Trophoblast cell (in vitro differentiated cells and primary cell): ENCODE measurements around the gene MPP4.

Experiments used
- DNase-seq, 2 donors: peaks; one replicate each; pipeline ENCODE4 v3.0.0-alpha.2; 2016
- H2AFZ ChIP-seq: 2 replicates; pipeline ENCODE4 v1.6.1; 2013; ENCODE audit warnings: low read length, moderate library complexity, mild to moderate bottlenecking; ENCODE audit not compliant: insufficient read depth, poor library complexity
- H2AK5ac ChIP-seq: 2 replicates; pipeline ENCODE4 v1.6.1; 2013; ENCODE audit warnings: mild to moderate bottlenecking, low read length
- H2BK120ac ChIP-seq: 2 replicates; pipeline ENCODE4 v1.6.1; 2013; ENCODE audit warnings: low read length, mild to moderate bottlenecking, moderate library complexity; ENCODE audit not compliant: insufficient read depth, poor library complexity
- H2BK12ac ChIP-seq: 2 replicates; pipeline ENCODE4 v1.6.1; 2013; ENCODE audit warnings: mild to moderate bottlenecking, low read length, moderate library complexity
- H2BK5ac ChIP-seq: 2 replicates; pipeline ENCODE4 v1.6.1; 2013; ENCODE audit warnings: low read length, low read depth, moderate library complexity, mild to moderate bottlenecking; ENCODE audit not compliant: poor library complexity
- H3K14ac ChIP-seq: 2 replicates; pipeline ENCODE4 v1.6.1; 2013; ENCODE audit warnings: mild to moderate bottlenecking, low read length
- H3K18ac ChIP-seq: 2 replicates; pipeline ENCODE4 v1.6.1; 2013; ENCODE audit warnings: mild to moderate bottlenecking, low read length
- H3K23ac ChIP-seq: 2 replicates; pipeline ENCODE4 v1.6.1; 2013; ENCODE audit warnings: low read length
- H3K27ac ChIP-seq: 2 replicates; pipeline ENCODE4 v1.5.1; 2013; ENCODE audit warnings: low read depth, mild to moderate bottlenecking, inconsistent platforms, low read length, moderate library complexity
- H3K27me3 ChIP-seq: 2 replicates; pipeline ENCODE4 v1.6.1; 2013; ENCODE audit warnings: inconsistent platforms, mild to moderate bottlenecking, low read length, moderate library complexity; ENCODE audit not compliant: insufficient read depth
- H3K36me3 ChIP-seq, 2 experiments: 1 replicate in 1 of 2; 2 replicates in 1 of 2; pipeline ENCODE4 v1.6.1; 2013; ENCODE audit warnings: low read length in 2 of 2, mild to moderate bottlenecking in 2 of 2, moderate library complexity in 1 of 2; ENCODE audit not compliant: insufficient read depth in 2 of 2, control insufficient read depth in 1 of 2
- H3K4ac ChIP-seq: 2 replicates; pipeline ENCODE4 v1.6.1; 2013; ENCODE audit warnings: low read depth, mild to moderate bottlenecking, low read length, moderate library complexity
- H3K4me1 ChIP-seq, 2 experiments: 1 replicate in 1 of 2; 2 replicates in 1 of 2; pipeline ENCODE4 v1.6.1; 2013; ENCODE audit warnings: low read length in 2 of 2, mild to moderate bottlenecking in 2 of 2, moderate library complexity in 1 of 2; ENCODE audit not compliant: insufficient read depth in 2 of 2, control insufficient read depth in 1 of 2
- H3K4me2 ChIP-seq: 2 replicates; pipeline ENCODE4 v1.6.1; 2013; ENCODE audit warnings: inconsistent platforms, mild to moderate bottlenecking, low read length, moderate library complexity
- H3K4me3 ChIP-seq: 2 replicates; pipeline ENCODE4 v1.5.1; 2013; ENCODE audit warnings: mild to moderate bottlenecking, low read depth, low read length, inconsistent platforms
- H3K79me1 ChIP-seq: one replicate; pipeline ENCODE4 v1.6.1; 2013; ENCODE audit warnings: low read length
- H3K79me2 ChIP-seq: 2 replicates; pipeline ENCODE4 v1.6.1; 2013; ENCODE audit warnings: low read length, mild to moderate bottlenecking; ENCODE audit not compliant: control insufficient read depth, insufficient read depth, poor library complexity
- H3K9ac ChIP-seq: 2 replicates; pipeline ENCODE4 v1.6.1; 2013; ENCODE audit warnings: mild to moderate bottlenecking, low read length
- H3K9me3 ChIP-seq: 2 replicates; pipeline ENCODE4 v1.6.1; 2013; ENCODE audit warnings: low read depth, mild to moderate bottlenecking, control low read depth, inconsistent platforms, low read length; ENCODE audit not compliant: insufficient read depth
- H4K12ac ChIP-seq: 2 replicates; pipeline ENCODE4 v1.6.1; 2013; ENCODE audit warnings: low read depth, mild to moderate bottlenecking, low read length, moderate library complexity
- H4K8ac ChIP-seq: 2 replicates; pipeline ENCODE4 v1.6.1; 2013; ENCODE audit warnings: low read depth, mild to moderate bottlenecking, low read length, moderate library complexity
- H4K91ac ChIP-seq: one replicate; pipeline ENCODE4 v1.6.1; 2013; ENCODE audit warnings: low read depth, mild to moderate bottlenecking, low read length, moderate library complexity
- WGBS: extraction: QIAGEN DNeasy Blood & Tissue Kit; methylation state at CpG from one replicate; pipeline ENCODE4 v1.1.7; 2013; ENCODE audit warnings: missing lambda C conversion rate; ENCODE audit not compliant: insufficient read length, insufficient coverage; ENCODE audit errors: extremely low coverage; 5-methylcytosine and 5-hydroxymethylcytosine counted together

The MPP4 gene

DNA sequence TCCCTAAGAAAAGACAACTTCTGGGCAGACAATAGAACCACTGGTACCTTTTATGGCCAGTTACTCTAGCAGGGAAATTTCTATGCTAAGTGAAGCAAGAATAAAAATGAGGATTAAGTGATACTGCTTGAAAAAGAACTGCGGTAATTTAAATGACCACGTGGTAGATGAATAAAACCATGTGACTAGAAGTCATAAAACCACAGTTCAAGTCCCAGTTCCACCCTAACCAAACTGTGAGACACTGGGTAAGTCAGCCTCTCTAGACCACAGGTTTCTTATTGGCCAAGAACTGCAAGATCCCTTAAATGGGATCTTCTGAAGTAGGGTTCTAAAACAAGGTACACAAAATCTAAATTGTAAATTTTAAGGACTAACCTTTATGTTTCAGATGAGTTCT lies 67.9 kb downstream of the MPP4 start:
- Histone ChIP-seq H3K23ac (no peak overlapping the region), H3K4me3 (no peak overlapping the region)
- WGBS, result no CpG with 5 or more reads among the region's 2 CpGs

GRCh38 chr2:201628545-201628944 lies 69.9 kb downstream of the MPP4 start:
- Histone ChIP-seq H3K36me3 (peaks cover 3 to 12% of the 10 kb centered on the region in 2 experiments), H2AK5ac (no peak overlapping the region), H4K91ac (no peak overlapping the region), H3K4ac (no peak overlapping the region), H3K23ac (no peak overlapping the region), H4K12ac (no peak overlapping the region), H4K8ac (no peak overlapping the region), H3K18ac (no peak overlapping the region), H3K27ac (no peak overlapping the region), H2BK5ac (no peak overlapping the region), H3K9me3 (no peaks in the 10 kb centered on the region), H3K14ac (no peak overlapping the region), H2AFZ (no peak overlapping the region), H2BK12ac (no peak overlapping the region), H2BK120ac (no peak overlapping the region), H3K4me1 (no peaks in the 10 kb centered on the region), H3K79me1 (no peaks in the 10 kb centered on the region), H3K27me3 (no peaks in the 10 kb centered on the region), H3K79me2 (no peaks in the 10 kb centered on the region), H3K4me2 (no peak overlapping the region), H3K9ac (no peak overlapping the region), H3K4me3 (no peak overlapping the region)
- no peak for DNase-seq
- WGBS, result no CpG with 5 or more reads among the region's 2 CpGs

More for the DNA sequence above, 67.9 kb downstream of the MPP4 start:
- no peak overlapping the region for H3K18ac ChIP-seq
- H2BK12ac ChIP-seq, result no peak overlapping the region
- H3K27ac ChIP-seq, result no peak overlapping the region
- DNase-seq, result no peak
- H2BK5ac ChIP-seq, result no peak overlapping the region
- no peak overlapping the region for H3K4me2 ChIP-seq
- no peaks in the 10 kb centered on the region for H3K79me1 ChIP-seq
- no peaks in the 10 kb centered on the region for H3K27me3 ChIP-seq
- peaks cover 7 to 20% of the 10 kb centered on the region in 2 experiments for H3K36me3 ChIP-seq
- H2AK5ac ChIP-seq, result no peak overlapping the region
- no peak overlapping the region for H4K12ac ChIP-seq
- H3K4ac ChIP-seq, result no peak overlapping the region
- H2BK120ac ChIP-seq, result no peak overlapping the region
- no peak overlapping the region for H4K91ac ChIP-seq
- no peak overlapping the region for H3K14ac ChIP-seq
- no peaks in the 10 kb centered on the region for H3K4me1 ChIP-seq
- H3K9ac ChIP-seq, result no peak overlapping the region
- H3K79me2 ChIP-seq, result no peaks in the 10 kb centered on the region
- H3K9me3 ChIP-seq, result no peaks in the 10 kb centered on the region
- H4K8ac ChIP-seq, result no peak overlapping the region
- H2AFZ ChIP-seq, result no peak overlapping the region

DNA sequence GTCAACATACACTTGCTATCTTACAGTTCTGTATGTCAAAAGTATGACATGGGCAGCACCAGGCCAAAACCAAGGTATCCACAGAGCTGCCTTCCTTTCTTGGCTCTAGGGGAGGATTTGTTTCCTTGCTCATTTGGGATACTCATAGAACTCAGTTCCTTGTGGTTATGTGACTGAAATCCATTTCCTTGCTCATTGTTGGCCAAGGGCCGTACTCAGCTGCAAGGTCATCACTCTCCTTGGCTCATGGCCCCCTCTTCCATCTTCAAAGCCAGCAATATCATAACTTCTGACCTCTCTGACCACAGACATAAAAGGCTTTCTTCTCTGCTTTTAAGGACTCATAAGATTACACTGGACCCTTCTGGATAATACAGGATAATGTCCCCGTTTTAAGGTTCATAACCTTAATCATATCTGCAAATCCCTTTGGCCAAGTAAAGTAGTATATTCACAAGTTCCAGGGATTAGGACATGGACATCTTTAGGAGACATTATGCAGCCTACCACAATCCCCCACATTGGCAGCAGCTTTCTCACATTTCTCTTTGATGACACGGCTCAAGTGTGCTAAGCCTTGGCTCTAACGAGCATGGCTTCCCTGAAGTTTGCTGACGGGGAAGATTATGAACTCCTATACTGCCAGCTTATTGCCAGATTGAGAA lies 76.0 kb downstream of the MPP4 start:
- no peak overlapping the region for H3K4me3 ChIP-seq
- no peak for DNase-seq
- no peak overlapping the region for H4K91ac ChIP-seq
- no peak overlapping the region for H3K4ac ChIP-seq
- no peak overlapping the region for H2BK12ac ChIP-seq
- H3K27ac ChIP-seq, result no peak overlapping the region
- no peak overlapping the region for H2BK120ac ChIP-seq
- H3K9me3 ChIP-seq, result no peaks in the 10 kb centered on the region
- no peak overlapping the region for H3K9ac ChIP-seq
- H3K14ac ChIP-seq, result no peak overlapping the region
- no peak overlapping the region for H4K8ac ChIP-seq
- no peak overlapping the region for H4K12ac ChIP-seq
- no peak overlapping the region for H2BK5ac ChIP-seq
- no peak overlapping the region for H3K18ac ChIP-seq
- peaks cover 0 to 2% of the 10 kb centered on the region in 2 experiments for H3K4me1 ChIP-seq
- no peaks in the 10 kb centered on the region for H3K79me2 ChIP-seq
- H3K4me2 ChIP-seq, result no peak overlapping the region
- WGBS, result no CpG with 5 or more reads among the region's 5 CpGs
- H2AK5ac ChIP-seq, result no peak overlapping the region
- no peaks in the 10 kb centered on the region for H3K27me3 ChIP-seq
- H3K36me3 ChIP-seq, result peaks cover 3 to 4% of the 10 kb centered on the region in 2 experiments
- no peak overlapping the region for H3K23ac ChIP-seq
- H2AFZ ChIP-seq, result no peak overlapping the region
- H3K79me1 ChIP-seq, result no peaks in the 10 kb centered on the region

GRCh38 chr2:201621293-201621999 lies 77.0 kb downstream of the MPP4 start:
- Histone ChIP-seq H2BK120ac (no peak overlapping the region), H4K12ac (no peak overlapping the region), H3K27ac (no peak overlapping the region), H3K9me3 (no peaks in the 10 kb centered on the region), H3K14ac (no peak overlapping the region), H3K4me3 (no peak overlapping the region), H3K79me1 (no peaks in the 10 kb centered on the region), H3K36me3 (peaks cover 0 to under 1% of the 10 kb centered on the region in 2 experiments), H3K4me1 (peaks cover 0 to 2% of the 10 kb centered on the region in 2 experiments), H2AK5ac (no peak overlapping the region), H2BK12ac (no peak overlapping the region), H4K8ac (no peak overlapping the region), H3K4me2 (no peak overlapping the region), H2AFZ (no peak overlapping the region), H2BK5ac (no peak overlapping the region), H3K18ac (no peak overlapping the region), H4K91ac (no peak overlapping the region), H3K23ac (no peak overlapping the region), H3K9ac (no peak overlapping the region), H3K27me3 (no peaks in the 10 kb centered on the region), H3K4ac (no peak overlapping the region), H3K79me2 (no peaks in the 10 kb centered on the region)
- no peak for DNase-seq
- WGBS, result no CpG with 5 or more reads among the region's 4 CpGs
